OCI-LY1 (cell line): ENCODE measurements around the gene BAHD1.

ENCODE experiments used
- H2AFZ ChIP-seq: fragments of 200-600 bp; sonication (generic), shearing (Covaris generic); 2 replicates; pipeline ENCODE4 v1.6.0; 2014; ENCODE audit warnings: antibody characterized with exemption, mild to moderate bottlenecking, low read length
- H3F3A ChIP-seq: fragments of 200-600 bp; sonication (generic), shearing (Covaris generic); 2 replicates; pipeline ENCODE4 v1.6.0; 2014; ENCODE audit warnings: mild to moderate bottlenecking, antibody characterized with exemption, low read length, moderate library complexity; ENCODE audit not compliant: insufficient read depth
- H3K27ac ChIP-seq: fragments of 200-600 bp; sonication (generic); 2 replicates; pipeline ENCODE4 v1.5.1; 2014; ENCODE audit warnings: low read length, mixed run types, mild to moderate bottlenecking, low read depth; ENCODE audit not compliant: poor library complexity, severe bottlenecking
- H3K27me3 ChIP-seq: fragments of 200-600 bp; sonication (generic); 2 replicates; pipeline ENCODE4 v1.6.0; 2014; ENCODE audit warnings: antibody characterized with exemption, mild to moderate bottlenecking, low read length, moderate library complexity; ENCODE audit not compliant: insufficient read depth
- H3K36me3 ChIP-seq: fragments of 200-600 bp; sonication (generic); 2 replicates; pipeline ENCODE4 v1.6.1; 2014; ENCODE audit warnings: mild to moderate bottlenecking, antibody characterized with exemption, low read length, moderate library complexity, mixed read lengths; ENCODE audit not compliant: insufficient read depth
- H3K4me1 ChIP-seq: fragments of 200-600 bp; sonication (generic); 2 replicates; pipeline ENCODE4 v1.5.1; 2014; ENCODE audit warnings: mild to moderate bottlenecking, low read length, moderate library complexity; ENCODE audit not compliant: insufficient read depth, severe bottlenecking
- H3K4me2 ChIP-seq: fragments of 200-600 bp; sonication (generic), shearing (Covaris generic); 2 replicates; pipeline ENCODE4 v1.6.1; 2014; ENCODE audit warnings: low read length
- H3K4me3 ChIP-seq: fragments of 200-600 bp; sonication (generic); 2 replicates; pipeline ENCODE4 v1.5.1; 2014; ENCODE audit warnings: low read length, low read depth, mild to moderate bottlenecking, mixed read lengths; ENCODE audit not compliant: poor library complexity, severe bottlenecking
- H3K79me2 ChIP-seq: fragments of 200-600 bp; shearing (Covaris generic); 2 replicates; pipeline ENCODE4 v1.6.1; 2016; ENCODE audit warnings: mixed run types, low read length, mixed read lengths; ENCODE audit not compliant: insufficient read depth
- H3K9ac ChIP-seq: fragments of 200-600 bp; sonication (generic), shearing (Covaris generic); 2 replicates; pipeline ENCODE4 v1.6.1; 2014; ENCODE audit warnings: mild to moderate bottlenecking, low read length, mixed read lengths
- H3K9me2 ChIP-seq: fragments of 200-600 bp; sonication (generic), shearing (Covaris generic); 2 replicates; pipeline ENCODE4 v1.6.1; 2014; ENCODE audit warnings: low read depth, mild to moderate bottlenecking, low read length, mixed read lengths
- H3K9me3 ChIP-seq: fragments of 200-600 bp; shearing (Covaris generic); 2 replicates; pipeline ENCODE4 v1.6.1; 2014; ENCODE audit warnings: low read length, mixed read lengths
- H4K20me1 ChIP-seq: fragments of 200-600 bp; sonication (generic), shearing (Covaris generic); 2 replicates; pipeline ENCODE4 v1.6.0; 2016; ENCODE audit warnings: mild to moderate bottlenecking, low read length; ENCODE audit not compliant: insufficient read depth
- EZH2 ChIP-seq: fragments of 200-600 bp; sonication (generic), shearing (Covaris generic); IDR thresholded peaks from 2 replicates; pipeline ENCODE4 v1.8.0; 2017; ENCODE audit warnings: borderline replicate concordance, mixed run types, mild to moderate bottlenecking, antibody characterized with exemption, low read length, moderate library complexity, mixed read lengths
- TF ChIP-seq, protein P1 (sequence below): fragments of 200-600 bp; sonication (generic), shearing (Covaris generic); IDR thresholded peaks from 2 replicates; pipeline ENCODE4 v1.5.1; 2017; ENCODE audit warnings: mild to moderate bottlenecking, antibody characterized with exemption, low read length, moderate library complexity, mixed read lengths

The BAHD1 gene

GRCh38 chr15:40415226-40415625 is 25.5 kb upstream of the BAHD1 start:
- Histone ChIP-seq H3K4me3 (no peak overlapping the region), H3K4me1 (no peaks in the 10 kb centered on the region), H3K9me2 (no peaks in the 10 kb centered on the region), H2AFZ (no peak overlapping the region), H3K27me3 (no peaks in the 10 kb centered on the region), H4K20me1 (no peaks in the 10 kb centered on the region), H3K36me3 (peaks cover 75% of the 10 kb centered on the region), H3K27ac (no peak overlapping the region), H3K4me2 (no peak overlapping the region), H3K79me2 (no peaks in the 10 kb centered on the region), H3F3A (no peaks in the 10 kb centered on the region), H3K9me3 (no peaks in the 10 kb centered on the region), H3K9ac (no peak overlapping the region)
- TF ChIP-seq, protein P1, sequence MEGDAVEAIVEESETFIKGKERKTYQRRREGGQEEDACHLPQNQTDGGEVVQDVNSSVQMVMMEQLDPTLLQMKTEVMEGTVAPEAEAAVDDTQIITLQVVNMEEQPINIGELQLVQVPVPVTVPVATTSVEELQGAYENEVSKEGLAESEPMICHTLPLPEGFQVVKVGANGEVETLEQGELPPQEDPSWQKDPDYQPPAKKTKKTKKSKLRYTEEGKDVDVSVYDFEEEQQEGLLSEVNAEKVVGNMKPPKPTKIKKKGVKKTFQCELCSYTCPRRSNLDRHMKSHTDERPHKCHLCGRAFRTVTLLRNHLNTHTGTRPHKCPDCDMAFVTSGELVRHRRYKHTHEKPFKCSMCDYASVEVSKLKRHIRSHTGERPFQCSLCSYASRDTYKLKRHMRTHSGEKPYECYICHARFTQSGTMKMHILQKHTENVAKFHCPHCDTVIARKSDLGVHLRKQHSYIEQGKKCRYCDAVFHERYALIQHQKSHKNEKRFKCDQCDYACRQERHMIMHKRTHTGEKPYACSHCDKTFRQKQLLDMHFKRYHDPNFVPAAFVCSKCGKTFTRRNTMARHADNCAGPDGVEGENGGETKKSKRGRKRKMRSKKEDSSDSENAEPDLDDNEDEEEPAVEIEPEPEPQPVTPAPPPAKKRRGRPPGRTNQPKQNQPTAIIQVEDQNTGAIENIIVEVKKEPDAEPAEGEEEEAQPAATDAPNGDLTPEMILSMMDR, result no peak
- no peak for TF ChIP-seq EZH2

GRCh38 chr15:40416056-40416455 is 24.7 kb upstream of the BAHD1 start:
- H3K9me3 ChIP-seq, result no peaks in the 10 kb centered on the region
- H4K20me1 ChIP-seq, result no peaks in the 10 kb centered on the region
- H3K79me2 ChIP-seq, result no peaks in the 10 kb centered on the region
- H3K4me2 ChIP-seq, result no peak overlapping the region
- no peaks in the 10 kb centered on the region for H3K4me1 ChIP-seq
- H3K9ac ChIP-seq, result no peak overlapping the region
- H2AFZ ChIP-seq, result no peak overlapping the region
- H3K9me2 ChIP-seq, result no peaks in the 10 kb centered on the region
- no peak overlapping the region for H3K27ac ChIP-seq
- H3F3A ChIP-seq, result no peaks in the 10 kb centered on the region
- TF ChIP-seq, protein P1, result no peak
- TF ChIP-seq EZH2, result no peak
- peaks cover 67% of the 10 kb centered on the region for H3K36me3 ChIP-seq
- H3K27me3 ChIP-seq, result no peaks in the 10 kb centered on the region
- no peak overlapping the region for H3K4me3 ChIP-seq

DNA sequence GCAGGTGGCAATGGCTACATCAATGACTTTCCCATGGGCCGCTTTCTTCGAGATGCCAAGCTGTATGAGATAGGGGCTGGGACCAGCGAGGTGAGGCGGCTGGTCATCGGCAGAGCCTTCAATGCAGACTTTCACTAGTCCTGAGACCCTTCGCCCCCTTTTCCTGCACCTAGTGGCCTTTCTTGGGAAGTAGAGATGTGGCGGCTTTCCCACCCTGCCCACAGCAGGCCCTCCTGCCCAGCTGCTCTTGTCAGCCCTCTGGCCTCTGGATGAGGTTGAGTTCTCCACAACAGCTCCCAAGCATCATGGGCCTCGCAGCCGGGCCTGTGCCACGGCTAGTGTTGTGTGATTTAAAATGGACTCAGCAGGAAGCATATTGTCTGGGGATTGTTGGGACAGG is 22.6 kb upstream of the BAHD1 start:
- no peaks in the 10 kb centered on the region for H3K27me3 ChIP-seq
- H3K9me2 ChIP-seq, result no peaks in the 10 kb centered on the region
- H4K20me1 ChIP-seq, result no peaks in the 10 kb centered on the region
- no peak overlapping the region for H3K9ac ChIP-seq
- H3K27ac ChIP-seq, result no peak overlapping the region
- no peaks in the 10 kb centered on the region for H3K79me2 ChIP-seq
- no peak overlapping the region for H3K4me3 ChIP-seq
- H3K36me3 ChIP-seq, result peaks cover 46% of the 10 kb centered on the region
- no peaks in the 10 kb centered on the region for H3K9me3 ChIP-seq
- H3K4me2 ChIP-seq, result no peak overlapping the region
- H3F3A ChIP-seq, result no peaks in the 10 kb centered on the region
- TF ChIP-seq EZH2, result no peak
- TF ChIP-seq, protein P1, result no peak
- H3K4me1 ChIP-seq, result no peaks in the 10 kb centered on the region
- no peak overlapping the region for H2AFZ ChIP-seq
